ENCODE measurements around the gene SENP1.
"Not testable (repeated sequence)": the region's sequence is repeated elsewhere in the genome, so short reads cannot be mapped to it uniquely, and the experiment has no call there.

Gene SENP1

DNA sequence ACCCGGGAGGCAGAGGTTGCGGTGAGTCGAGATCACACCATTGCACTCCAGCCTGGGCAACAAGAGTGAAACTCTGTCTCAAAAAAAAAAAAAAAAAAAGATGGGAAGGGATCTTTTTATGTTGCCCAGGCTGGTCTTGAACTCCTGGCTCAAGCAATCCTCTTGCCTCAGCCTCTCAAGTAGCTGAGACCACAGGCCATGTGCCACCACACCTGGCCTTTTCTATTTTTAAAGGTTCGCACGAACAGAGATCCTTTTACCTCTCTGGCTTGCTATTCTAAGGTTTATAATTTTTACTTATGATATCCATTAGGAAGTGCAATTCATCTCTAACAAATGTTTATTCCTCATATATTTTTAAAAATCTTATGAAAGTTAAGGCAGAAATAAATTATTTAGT is 19.7 kb upstream of the SENP1 start:
- Histone ChIP-seq H3K36me3 (ENCODE audit: control insufficient read depth in 1 of 2, insufficient read depth in 2 of 2, low read depth in 1 of 2, low read length in 2 of 2) (peaks cover 0 to 77% of the 10 kb centered on the region in 2 experiments), H3K79me1 (replicated peaks; ENCODE audit: low read length, poor library complexity, severe bottlenecking) (peaks cover 32% of the 10 kb centered on the region)
- H2BK12ac ChIP-seq (ENCODE audit: low read length in 2 of 2); H2BK120ac ChIP-seq (ENCODE audit: low read depth, low read length); H2AFZ ChIP-seq (ENCODE audit: low read depth, low read length); H3K27me3 ChIP-seq (ENCODE audit: control insufficient read depth in 1 of 2, insufficient read depth in 1 of 2, low read length in 2 of 2); H3K18ac ChIP-seq (ENCODE audit: low read depth in 1 of 2, low read length in 2 of 2); H4K91ac ChIP-seq (ENCODE audit: low read length); H2AK5ac ChIP-seq (ENCODE audit: low read length, severe bottlenecking); H2BK15ac ChIP-seq (ENCODE audit: low read depth, poor library complexity, severe bottlenecking); H4K8ac ChIP-seq (ENCODE audit: low read length); H3K14ac ChIP-seq (ENCODE audit: low read length in 2 of 2); H3K4ac ChIP-seq (ENCODE audit: low read depth in 1 of 2, low read length in 2 of 2); H3K27ac ChIP-seq (ENCODE audit: low read length, poor library complexity, severe bottlenecking); H3K23ac ChIP-seq (ENCODE audit: low read length in 2 of 2); H3K9ac ChIP-seq (ENCODE audit: low read length); H3K4me3 ChIP-seq (ENCODE audit: insufficient read depth in 1 of 2, low read depth in 1 of 2, low read length in 2 of 2); H2BK5ac ChIP-seq (ENCODE audit: low read depth, low read length, poor library complexity, severe bottlenecking); H3K4me2 ChIP-seq (ENCODE audit: low read length, poor library complexity, severe bottlenecking); DNase-seq; H3K9me3 ChIP-seq (ENCODE audit: control insufficient read depth, low read length); H3K4me1 ChIP-seq (ENCODE audit: control insufficient read depth, insufficient read depth, low read depth, low read length): not testable (repeated sequence)
- no CpG with 5 or more reads among the region's 5 CpGs for WGBS

DNA sequence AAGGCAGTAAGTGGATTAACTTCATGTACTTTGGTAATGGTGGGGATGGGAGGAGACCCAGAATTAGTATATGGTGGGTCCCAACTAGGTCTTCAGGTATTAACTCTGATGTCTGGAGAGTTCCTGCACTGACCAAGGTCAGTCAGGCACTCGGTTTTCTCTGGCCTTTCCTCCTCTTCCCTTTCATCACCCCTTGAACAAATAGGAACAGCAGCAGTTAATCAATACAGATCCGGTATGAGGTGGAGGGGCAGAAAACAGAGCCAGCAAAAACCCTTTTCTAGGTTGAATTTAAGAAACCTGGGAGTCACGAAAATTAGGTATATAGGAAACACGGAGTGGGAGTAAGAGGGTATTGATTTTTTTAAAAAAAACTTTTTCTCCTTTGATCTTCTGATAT is 17.3 kb upstream of the SENP1 start:
- Histone ChIP-seq H4K91ac (ENCODE audit: low read length) (no peak overlapping the region), H2BK15ac (ENCODE audit: low read depth, poor library complexity, severe bottlenecking) (no peak overlapping the region), H3K4me1 (ENCODE audit: control insufficient read depth, insufficient read depth, low read depth, low read length) (no peaks in the 10 kb centered on the region), H3K23ac (ENCODE audit: low read length in 2 of 2) (no peak overlapping the region), H3K27me3 (ENCODE audit: control insufficient read depth in 1 of 2, insufficient read depth in 1 of 2, low read length in 2 of 2) (no peaks in the 10 kb centered on the region), H2BK120ac (ENCODE audit: low read depth, low read length) (no peak overlapping the region), H2AFZ (ENCODE audit: low read depth, low read length) (no peak overlapping the region), H4K8ac (ENCODE audit: low read length) (no peak overlapping the region), H3K36me3 (ENCODE audit: control insufficient read depth in 1 of 2, insufficient read depth in 2 of 2, low read depth in 1 of 2, low read length in 2 of 2) (peaks cover 0 to 55% of the 10 kb centered on the region in 2 experiments), H3K9me3 (ENCODE audit: control insufficient read depth, low read length) (no peaks in the 10 kb centered on the region), H3K79me1 (replicated peaks; ENCODE audit: low read length, poor library complexity, severe bottlenecking) (peaks cover 28% of the 10 kb centered on the region), H3K4me3 (ENCODE audit: insufficient read depth in 1 of 2, low read depth in 1 of 2, low read length in 2 of 2) (no peak overlapping the region), H2AK5ac (ENCODE audit: low read length, severe bottlenecking) (no peak overlapping the region), H3K14ac (ENCODE audit: low read length in 2 of 2) (no peak overlapping the region), H3K4me2 (ENCODE audit: low read length, poor library complexity, severe bottlenecking) (no peak overlapping the region), H2BK5ac (ENCODE audit: low read depth, low read length, poor library complexity, severe bottlenecking) (no peak overlapping the region), H3K9ac (ENCODE audit: low read length) (no peak overlapping the region), H3K4ac (ENCODE audit: low read depth in 1 of 2, low read length in 2 of 2) (no peak overlapping the region), H2BK12ac (ENCODE audit: low read length in 2 of 2) (no peak overlapping the region), H3K18ac (ENCODE audit: low read depth in 1 of 2, low read length in 2 of 2) (no peak overlapping the region), H3K27ac (ENCODE audit: low read length, poor library complexity, severe bottlenecking) (no peak overlapping the region)
- DNase-seq, result no peak
- 93% methylated on average over 3 of the region's 4 CpGs for WGBS

DNA sequence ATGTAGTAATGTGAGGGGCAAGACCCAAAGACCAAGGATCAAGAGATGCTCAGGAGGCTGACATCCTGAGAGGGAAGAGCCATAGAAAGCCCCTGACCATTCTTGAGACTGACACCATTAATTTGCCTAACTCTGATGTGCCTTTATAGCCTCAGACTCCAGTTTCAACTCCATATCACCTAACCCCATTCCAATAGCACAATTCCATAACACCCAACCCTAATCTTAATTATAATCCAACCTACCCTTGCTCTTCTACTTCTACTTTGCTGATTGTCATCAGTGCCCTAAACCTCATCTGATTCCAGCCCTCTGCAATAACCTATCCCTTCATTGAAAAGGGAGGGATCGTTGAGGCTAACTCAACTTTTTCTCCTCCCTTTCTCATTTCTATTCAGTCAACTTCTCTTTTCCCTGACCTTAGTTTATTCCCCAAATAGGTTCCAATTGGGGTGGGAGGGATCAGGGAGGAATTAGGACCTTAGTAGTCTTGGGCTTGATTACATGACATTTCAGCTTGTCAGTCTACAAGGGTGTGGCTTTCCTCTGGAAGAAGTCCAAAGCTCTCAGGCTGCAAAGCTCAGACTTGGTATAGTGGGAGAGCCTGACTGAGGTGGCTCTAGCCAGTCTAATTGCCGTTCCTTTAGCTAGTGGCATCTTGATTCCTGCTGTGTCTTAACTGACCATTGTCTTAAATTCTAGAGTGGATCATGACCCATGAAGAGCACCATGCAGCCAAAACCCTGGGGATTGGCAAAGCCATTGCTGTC is 16.4 kb upstream of the SENP1 start:
- Histone ChIP-seq H4K8ac (ENCODE audit: low read length) (no peak overlapping the region), H3K4me1 (ENCODE audit: control insufficient read depth, insufficient read depth, low read depth, low read length) (no peaks in the 10 kb centered on the region), H3K23ac (ENCODE audit: low read length in 2 of 2) (no peak overlapping the region), H4K91ac (ENCODE audit: low read length) (no peak overlapping the region), H2BK12ac (ENCODE audit: low read length in 2 of 2) (no peak overlapping the region), H3K14ac (ENCODE audit: low read length in 2 of 2) (no peak overlapping the region), H3K27me3 (ENCODE audit: control insufficient read depth in 1 of 2, insufficient read depth in 1 of 2, low read length in 2 of 2) (peaks cover 0 to under 1% of the 10 kb centered on the region in 2 experiments), H3K79me1 (replicated peaks; ENCODE audit: low read length, poor library complexity, severe bottlenecking) (peaks cover 20% of the 10 kb centered on the region), H2BK5ac (ENCODE audit: low read depth, low read length, poor library complexity, severe bottlenecking) (no peak overlapping the region), H2BK15ac (ENCODE audit: low read depth, poor library complexity, severe bottlenecking) (no peak overlapping the region), H3K4me2 (ENCODE audit: low read length, poor library complexity, severe bottlenecking) (no peak overlapping the region), H3K27ac (ENCODE audit: low read length, poor library complexity, severe bottlenecking) (no peak overlapping the region), H3K36me3 (ENCODE audit: control insufficient read depth in 1 of 2, insufficient read depth in 2 of 2, low read depth in 1 of 2, low read length in 2 of 2) (peaks cover 0 to 46% of the 10 kb centered on the region in 2 experiments), H2BK120ac (ENCODE audit: low read depth, low read length) (no peak overlapping the region), H3K4me3 (ENCODE audit: insufficient read depth in 1 of 2, low read depth in 1 of 2, low read length in 2 of 2) (no peak overlapping the region), H2AFZ (ENCODE audit: low read depth, low read length) (no peak overlapping the region), H3K18ac (ENCODE audit: low read depth in 1 of 2, low read length in 2 of 2) (no peak overlapping the region), H3K4ac (ENCODE audit: low read depth in 1 of 2, low read length in 2 of 2) (no peak overlapping the region), H3K9ac (ENCODE audit: low read length) (no peak overlapping the region), H3K9me3 (ENCODE audit: control insufficient read depth, low read length) (no peaks in the 10 kb centered on the region), H2AK5ac (ENCODE audit: low read length, severe bottlenecking) (no peak overlapping the region)
- WGBS, result 100% methylated on average over 1 of the region's 2 CpGs
- DNase-seq, result no peak

DNA sequence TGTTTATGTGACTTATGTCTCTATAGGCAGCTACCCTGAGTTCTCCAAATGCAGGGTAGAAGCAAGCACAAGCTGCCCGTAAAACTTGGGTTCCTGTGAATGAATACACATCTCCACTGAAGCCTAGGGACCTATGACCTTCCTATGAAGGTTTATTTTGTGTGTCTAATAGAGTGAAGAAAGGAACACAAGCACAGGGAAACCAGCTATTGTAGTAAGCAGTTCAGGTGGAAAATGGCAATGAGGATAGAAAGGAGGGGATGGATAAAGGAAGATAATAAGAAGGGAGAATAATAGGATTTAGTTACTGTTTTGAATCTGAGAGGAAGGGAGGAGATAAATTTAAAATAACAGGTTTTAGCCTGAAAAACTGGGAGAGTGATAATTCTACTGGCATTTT is 15.6 kb upstream of the SENP1 start:
- H2AK5ac ChIP-seq (ENCODE audit: low read length, severe bottlenecking), result no peak overlapping the region
- 100% methylated on average over 1 of the region's 1 CpG for WGBS
- H3K27me3 ChIP-seq (ENCODE audit: control insufficient read depth in 1 of 2, insufficient read depth in 1 of 2, low read length in 2 of 2), result peaks cover 0 to 4% of the 10 kb centered on the region in 2 experiments
- H3K4me1 ChIP-seq (ENCODE audit: control insufficient read depth, insufficient read depth, low read depth, low read length), result no peaks in the 10 kb centered on the region
- no peak overlapping the region for H3K4ac ChIP-seq (ENCODE audit: low read depth in 1 of 2, low read length in 2 of 2)
- H2BK5ac ChIP-seq (ENCODE audit: low read depth, low read length, poor library complexity, severe bottlenecking), result no peak overlapping the region
- no peaks in the 10 kb centered on the region for H3K9me3 ChIP-seq (ENCODE audit: control insufficient read depth, low read length)
- no peak overlapping the region for H2AFZ ChIP-seq (ENCODE audit: low read depth, low read length)
- H3K4me3 ChIP-seq (ENCODE audit: insufficient read depth in 1 of 2, low read depth in 1 of 2, low read length in 2 of 2), result no peak overlapping the region
- no peak overlapping the region for H3K27ac ChIP-seq (ENCODE audit: low read length, poor library complexity, severe bottlenecking)
- no peak overlapping the region for H4K8ac ChIP-seq (ENCODE audit: low read length)
- H3K23ac ChIP-seq (ENCODE audit: low read length in 2 of 2), result no peak overlapping the region
- H3K4me2 ChIP-seq (ENCODE audit: low read length, poor library complexity, severe bottlenecking), result no peak overlapping the region
- no peak overlapping the region for H4K91ac ChIP-seq (ENCODE audit: low read length)
- no peak overlapping the region for H2BK12ac ChIP-seq (ENCODE audit: low read length in 2 of 2)
- no peak overlapping the region for H2BK120ac ChIP-seq (ENCODE audit: low read depth, low read length)
- H3K9ac ChIP-seq (ENCODE audit: low read length), result no peak overlapping the region
- H3K18ac ChIP-seq (ENCODE audit: low read depth in 1 of 2, low read length in 2 of 2), result no peak overlapping the region
- DNase-seq, result no peak
- H2BK15ac ChIP-seq (ENCODE audit: low read depth, poor library complexity, severe bottlenecking), result no peak overlapping the region
- peaks cover 17% of the 10 kb centered on the region for H3K79me1 ChIP-seq (replicated peaks; ENCODE audit: low read length, poor library complexity, severe bottlenecking)
- H3K14ac ChIP-seq (ENCODE audit: low read length in 2 of 2), result no peak overlapping the region
- H3K36me3 ChIP-seq (ENCODE audit: control insufficient read depth in 1 of 2, insufficient read depth in 2 of 2, low read depth in 1 of 2, low read length in 2 of 2), result peaks cover 0 to 38% of the 10 kb centered on the region in 2 experiments

Measured in mesenchymal stem cell (in vitro differentiated cells and primary cell).